ENCODE results near the gene KPNB1.

GRCh38 chr17:47735139-47735464 is 85.4 kb downstream of the KPNB1 start:
- no peak for TF ChIP-seq CTCF (IDR thresholded peaks at IDR 0.05; ENCODE audit: poor library complexity, severe bottlenecking)
- TF ChIP-seq MXI1 (conservative IDR thresholded peaks at IDR 0.05; ENCODE audit: poor library complexity, severe bottlenecking), result no peak
- TF ChIP-seq EP300 (conservative IDR thresholded peaks at IDR 0.05; ENCODE audit: poor library complexity, severe bottlenecking), result no peak
- TF ChIP-seq RAD21 (conservative IDR thresholded peaks at IDR 0.05), result no peak
- no peak for TF ChIP-seq EZH2 (IDR thresholded peaks at IDR 0.05; ENCODE audit: borderline replicate concordance, insufficient read depth, low read length, poor library complexity, severe bottlenecking)
- TF ChIP-seq POLR2AphosphoS5 (IDR thresholded peaks at IDR 0.05), result no peak
- TF ChIP-seq TAF1 (IDR thresholded peaks at IDR 0.05; ENCODE audit: low read depth), result no peak
- TF ChIP-seq REST (IDR thresholded peaks at IDR 0.05; ENCODE audit: borderline replicate concordance), result no peak
- TF ChIP-seq SMC3 (conservative IDR thresholded peaks at IDR 0.05; ENCODE audit: poor library complexity), result no peak
